ENCODE results near the gene PRDM5.

PRDM5 gene

DNA sequence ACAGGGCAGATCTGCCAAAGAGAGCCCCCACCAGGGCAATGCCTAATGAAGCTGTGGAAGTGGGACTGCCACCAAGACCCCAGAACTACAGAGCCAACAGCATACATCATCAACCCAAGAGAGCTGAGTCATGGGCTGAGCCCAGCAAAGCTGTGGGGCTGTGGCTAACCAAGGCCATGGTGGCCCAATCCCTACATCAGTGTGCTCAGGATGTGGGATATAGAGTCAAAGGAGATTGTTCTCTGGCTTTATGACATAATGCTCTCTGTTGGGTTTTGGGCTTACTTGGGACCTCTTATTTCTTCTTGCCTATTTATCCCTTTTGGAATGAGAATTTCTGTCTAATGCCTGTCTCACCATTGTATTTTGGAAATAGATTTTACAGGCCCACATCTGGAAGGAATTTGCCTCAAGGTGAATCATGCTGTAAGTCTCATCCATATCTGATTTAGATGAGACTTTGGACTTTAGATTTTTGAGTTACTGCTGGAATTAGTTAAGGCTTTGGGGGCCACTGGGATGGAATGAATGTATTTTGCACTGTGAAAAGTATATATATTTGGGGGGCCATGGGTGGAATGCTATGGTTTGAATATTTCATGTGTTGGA lies 5.4 kb upstream of the PRDM5 start:
- Histone ChIP-seq H3K27ac (ENCODE audit: low read length) (no peak overlapping the region), H3K9me3 (ENCODE audit: control insufficient read depth, low read depth, low read length) (no peaks in the 10 kb centered on the region), H3K9ac (ENCODE audit: low read length) (no peak overlapping the region), H3K27me3 (ENCODE audit: control insufficient read depth, insufficient read depth, low read length) (no peaks in the 10 kb centered on the region), H3K36me3 (ENCODE audit: control insufficient read depth, low read depth, low read length) (no peaks in the 10 kb centered on the region), H3K4me1 (ENCODE audit: control insufficient read depth, low read depth, low read length) (peaks cover 14% of the 10 kb centered on the region), H3K4me3 (ENCODE audit: low read length) (no peak overlapping the region)

DNA sequence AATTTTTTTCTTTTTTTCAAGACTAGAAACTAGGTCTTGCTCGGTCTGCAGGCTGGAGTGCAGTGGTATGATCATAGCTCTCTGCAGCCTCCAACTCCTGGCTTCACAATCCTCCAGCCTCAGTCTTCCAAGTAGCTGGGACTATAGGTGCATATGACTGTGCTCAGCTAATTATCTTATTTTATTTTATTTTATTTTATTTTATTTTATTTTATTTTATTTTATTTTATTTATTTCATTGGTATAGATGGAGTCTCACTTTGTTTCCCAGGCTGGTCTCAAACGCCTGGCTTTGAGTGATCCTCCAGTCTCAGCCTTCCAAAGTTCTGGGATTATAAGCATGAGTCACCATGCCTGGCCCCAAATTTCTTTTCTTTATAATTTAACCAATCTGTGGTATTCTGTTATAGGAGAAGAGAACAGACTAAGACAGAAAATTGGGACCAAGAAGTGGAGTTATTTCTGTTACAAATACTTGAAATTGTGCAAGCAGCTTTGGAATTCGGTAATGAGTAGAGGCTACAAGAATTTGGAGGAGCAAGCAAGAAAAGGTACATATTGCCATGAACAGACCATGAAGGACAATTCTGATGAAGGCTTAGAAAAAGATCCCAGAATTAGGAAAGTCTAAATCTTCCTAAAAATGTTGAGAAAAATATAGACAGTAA lies 4.0 kb upstream of the PRDM5 start:
- Histone ChIP-seq H3K4me1 (ENCODE audit: control insufficient read depth, low read depth, low read length) (peaks cover 14% of the 10 kb centered on the region), H3K27ac (ENCODE audit: low read length) (no peak overlapping the region), H3K36me3 (ENCODE audit: control insufficient read depth, low read depth, low read length) (no peaks in the 10 kb centered on the region), H3K27me3 (ENCODE audit: control insufficient read depth, insufficient read depth, low read length) (no peaks in the 10 kb centered on the region), H3K9ac (ENCODE audit: low read length) (no peak overlapping the region), H3K9me3 (ENCODE audit: control insufficient read depth, low read depth, low read length) (no peaks in the 10 kb centered on the region), H3K4me3 (ENCODE audit: low read length) (no peak overlapping the region)

DNA sequence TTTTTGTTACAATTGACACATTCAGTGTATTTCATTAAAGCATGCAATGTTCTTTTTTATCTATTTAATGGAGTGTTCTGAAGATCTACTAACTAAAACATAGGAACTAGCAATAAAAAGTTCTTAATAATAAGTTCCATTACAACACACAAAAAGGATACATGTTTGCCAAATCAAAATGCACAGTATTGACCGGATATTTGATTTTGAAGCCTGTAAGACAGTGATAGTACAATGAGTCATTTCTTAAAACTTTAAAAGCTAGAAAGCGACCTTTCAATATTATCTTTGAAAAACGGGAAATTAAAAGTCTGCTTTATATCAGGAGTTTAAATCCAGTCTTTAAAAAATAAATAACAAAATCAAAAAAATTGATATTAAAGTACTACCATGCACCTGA lies 2.4 kb upstream of the PRDM5 start:
- Histone ChIP-seq H3K27me3 (ENCODE audit: control insufficient read depth, insufficient read depth, low read length) (no peaks in the 10 kb centered on the region), H3K27ac (ENCODE audit: low read length) (no peak overlapping the region), H3K36me3 (ENCODE audit: control insufficient read depth, low read depth, low read length) (no peaks in the 10 kb centered on the region), H3K4me3 (ENCODE audit: low read length) (no peak overlapping the region), H3K9me3 (ENCODE audit: control insufficient read depth, low read depth, low read length) (no peaks in the 10 kb centered on the region), H3K9ac (ENCODE audit: low read length) (no peak overlapping the region), H3K4me1 (ENCODE audit: control insufficient read depth, low read depth, low read length) (peaks cover 30% of the 10 kb centered on the region)

DNA sequence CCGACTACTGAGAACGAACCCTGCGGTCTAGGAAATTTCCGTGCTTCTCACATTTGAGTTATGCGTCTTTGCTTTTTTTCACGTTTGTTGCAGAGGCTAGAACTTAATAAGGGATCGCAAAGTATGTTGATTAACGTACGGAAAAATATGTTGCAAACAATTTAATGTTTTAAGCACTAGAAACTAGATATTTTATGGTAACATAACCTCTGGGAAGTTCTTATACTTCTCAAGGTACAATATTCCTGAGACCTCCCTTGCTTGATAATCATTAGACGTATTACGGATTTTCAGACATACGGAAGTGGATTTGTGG lies 639 bp upstream of the PRDM5 start:
- Histone ChIP-seq H3K4me1 (ENCODE audit: control insufficient read depth, low read depth, low read length) (peaks cover 44% of the 10 kb centered on the region), H3K9ac (ENCODE audit: low read length) (peak overlapping the region; percentile 84), H3K4me3 (ENCODE audit: low read length) (peak overlapping the region; percentile 80), H3K27ac (ENCODE audit: low read length) (peak overlapping the region; percentile 5), H3K27me3 (ENCODE audit: control insufficient read depth, insufficient read depth, low read length) (no peaks in the 10 kb centered on the region), H3K9me3 (ENCODE audit: control insufficient read depth, low read depth, low read length) (no peaks in the 10 kb centered on the region), H3K36me3 (ENCODE audit: control insufficient read depth, low read depth, low read length) (no peaks in the 10 kb centered on the region)

DNA sequence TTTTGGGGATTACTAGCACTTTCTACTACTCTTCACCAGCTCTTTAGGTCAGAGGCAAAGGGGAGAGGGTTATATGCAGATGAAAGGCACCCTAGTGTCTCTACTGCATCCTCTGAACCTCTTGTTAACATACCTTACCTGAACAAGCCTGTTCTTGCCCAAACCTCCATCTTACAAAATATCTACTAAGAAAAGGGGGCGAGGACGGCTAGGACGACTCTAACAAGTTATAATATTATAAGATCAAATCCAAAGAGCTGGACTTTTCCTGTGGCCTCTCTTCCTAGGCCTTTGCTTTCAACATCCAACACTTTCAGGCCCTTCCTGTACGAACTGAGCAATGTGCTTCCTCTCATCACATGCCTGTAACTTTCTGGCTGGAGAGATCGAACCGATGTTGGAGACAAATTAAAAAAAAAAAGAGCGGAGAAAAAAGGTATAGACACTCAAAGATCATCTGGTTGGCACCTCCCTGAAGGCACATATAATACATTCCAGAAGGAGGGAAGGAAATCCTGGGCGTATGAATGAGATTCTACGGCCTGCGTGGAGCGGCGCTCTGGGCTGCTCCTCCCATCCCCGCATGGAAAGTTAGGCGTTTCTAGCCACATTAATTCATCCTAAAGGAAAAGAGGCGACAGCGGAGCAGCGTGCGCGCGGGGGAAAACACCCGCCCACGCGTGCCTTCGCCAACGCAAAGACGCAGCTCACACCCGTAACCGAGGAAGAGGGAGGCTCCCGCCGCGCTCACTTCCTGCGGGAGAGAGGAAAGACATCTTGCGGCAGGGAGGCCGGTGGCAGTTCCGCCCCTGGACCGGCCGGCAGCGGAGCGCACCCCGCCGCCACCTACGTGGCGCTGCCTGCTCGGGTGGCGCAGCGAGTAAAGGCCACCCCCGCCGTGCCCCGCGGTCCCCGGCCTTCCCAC lies 808 bp downstream of the PRDM5 start:
- H3K9ac ChIP-seq (ENCODE audit: low read length): peak overlapping the region; percentile 84

DNA sequence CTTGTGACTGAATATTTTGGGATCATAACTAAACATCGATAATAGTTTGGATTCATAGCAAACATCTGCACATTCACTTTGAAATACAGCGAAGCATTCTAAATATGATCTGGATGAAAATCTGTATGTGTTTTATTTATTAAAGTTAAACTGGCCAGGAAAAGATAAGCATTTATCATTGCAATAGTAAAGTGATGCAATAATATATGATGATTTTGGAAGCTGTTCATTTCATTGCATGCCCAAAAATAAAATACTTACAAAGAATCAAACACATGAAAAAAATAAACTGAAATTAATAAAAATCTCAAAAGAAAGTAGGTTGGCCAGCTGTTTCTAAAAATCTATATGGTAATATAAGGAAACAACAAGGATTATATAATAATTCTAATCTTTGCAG lies 1.9 kb downstream of the PRDM5 start:
- no peaks in the 10 kb centered on the region for H3K9me3 ChIP-seq (ENCODE audit: control insufficient read depth, low read depth, low read length)
- no peak overlapping the region for H3K27ac ChIP-seq (ENCODE audit: low read length)
- peaks cover 47% of the 10 kb centered on the region for H3K4me1 ChIP-seq (ENCODE audit: control insufficient read depth, low read depth, low read length)
- no peaks in the 10 kb centered on the region for H3K27me3 ChIP-seq (ENCODE audit: control insufficient read depth, insufficient read depth, low read length)
- no peak overlapping the region for H3K9ac ChIP-seq (ENCODE audit: low read length)
- H3K4me3 ChIP-seq (ENCODE audit: low read length): no peak overlapping the region
- no peaks in the 10 kb centered on the region for H3K36me3 ChIP-seq (ENCODE audit: control insufficient read depth, low read depth, low read length)

More for the DNA sequence above, 808 bp downstream of the PRDM5 start:
- Histone ChIP-seq H3K27ac (ENCODE audit: low read length) (peak overlapping the region; percentile 35), H3K27me3 (ENCODE audit: control insufficient read depth, insufficient read depth, low read length) (no peaks in the 10 kb centered on the region), H3K4me1 (ENCODE audit: control insufficient read depth, low read depth, low read length) (peaks cover 45% of the 10 kb centered on the region), H3K36me3 (ENCODE audit: control insufficient read depth, low read depth, low read length) (no peaks in the 10 kb centered on the region), H3K4me3 (ENCODE audit: low read length) (peak overlapping the region; percentile 80), H3K9me3 (ENCODE audit: control insufficient read depth, low read depth, low read length) (no peaks in the 10 kb centered on the region)

DNA sequence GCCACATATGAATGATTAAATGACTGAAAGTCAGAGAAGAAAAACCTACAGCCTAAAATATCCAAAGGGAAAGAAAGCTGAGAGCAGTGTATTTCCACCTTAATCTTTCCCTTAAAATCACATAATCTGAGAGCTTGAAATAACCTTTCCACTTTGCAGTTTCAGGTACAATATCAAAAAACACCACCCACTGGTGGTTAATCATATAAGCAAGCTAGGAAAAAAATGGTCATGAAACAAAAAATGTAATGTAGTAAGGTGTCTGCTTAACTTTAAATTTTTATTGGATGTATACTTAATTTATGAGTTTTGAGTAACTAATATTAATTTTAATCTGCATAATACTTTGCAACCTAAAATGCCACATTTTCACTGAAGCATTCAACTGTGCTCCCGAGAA lies 3.2 kb downstream of the PRDM5 start:
- no peak overlapping the region for H3K27ac ChIP-seq (ENCODE audit: low read length)
- H3K4me1 ChIP-seq (ENCODE audit: control insufficient read depth, low read depth, low read length): peaks cover 51% of the 10 kb centered on the region
- H3K9ac ChIP-seq (ENCODE audit: low read length): no peak overlapping the region
- no peak overlapping the region for H3K4me3 ChIP-seq (ENCODE audit: low read length)
- H3K36me3 ChIP-seq (ENCODE audit: control insufficient read depth, low read depth, low read length): no peaks in the 10 kb centered on the region
- no peaks in the 10 kb centered on the region for H3K27me3 ChIP-seq (ENCODE audit: control insufficient read depth, insufficient read depth, low read length)
- H3K9me3 ChIP-seq (ENCODE audit: control insufficient read depth, low read depth, low read length): no peaks in the 10 kb centered on the region

DNA sequence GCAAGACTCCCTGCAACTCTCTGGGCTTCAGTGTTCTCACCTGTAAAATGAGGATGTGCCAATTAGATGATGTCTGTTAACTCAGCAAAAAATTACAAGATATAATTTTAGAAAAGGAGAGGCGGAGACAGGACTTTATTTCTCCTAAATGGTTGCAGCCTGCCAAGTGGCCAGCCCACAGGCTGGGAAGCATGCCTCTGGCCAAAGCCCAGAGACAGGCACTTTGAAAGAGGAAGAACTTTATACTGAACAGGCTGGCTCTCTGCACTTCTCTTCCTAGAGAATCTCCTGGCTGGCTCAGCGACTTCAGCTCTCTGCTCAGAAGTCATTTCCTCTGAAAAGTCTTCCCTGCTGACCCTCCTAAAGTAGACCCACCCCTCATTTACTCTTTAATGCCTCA lies 3.7 kb downstream of the PRDM5 start:
- no peaks in the 10 kb centered on the region for H3K9me3 ChIP-seq (ENCODE audit: control insufficient read depth, low read depth, low read length)
- no peaks in the 10 kb centered on the region for H3K27me3 ChIP-seq (ENCODE audit: control insufficient read depth, insufficient read depth, low read length)
- no peak overlapping the region for H3K9ac ChIP-seq (ENCODE audit: low read length)
- no peak overlapping the region for H3K27ac ChIP-seq (ENCODE audit: low read length)
- H3K4me3 ChIP-seq (ENCODE audit: low read length): no peak overlapping the region
- no peaks in the 10 kb centered on the region for H3K36me3 ChIP-seq (ENCODE audit: control insufficient read depth, low read depth, low read length)
- peaks cover 47% of the 10 kb centered on the region for H3K4me1 ChIP-seq (ENCODE audit: control insufficient read depth, low read depth, low read length)

DNA sequence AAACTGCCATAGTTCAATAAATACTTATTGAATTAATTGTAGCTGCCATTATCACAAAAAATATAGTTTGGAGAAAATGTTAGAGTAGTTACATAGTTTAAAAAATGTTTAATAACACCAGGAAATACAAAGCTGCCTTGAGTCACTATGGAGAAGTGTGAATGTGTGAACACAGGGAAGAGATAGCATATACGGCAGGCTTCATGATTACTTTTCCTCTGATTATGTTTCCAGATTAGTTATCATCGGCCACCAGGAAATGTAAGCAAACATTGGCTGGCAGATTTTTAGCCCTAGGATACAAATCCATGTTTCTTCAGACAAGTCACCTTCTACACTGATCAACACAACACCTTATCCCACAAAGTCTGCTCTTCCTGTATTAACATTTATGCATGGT lies 4.4 kb downstream of the PRDM5 start:
- H3K27ac ChIP-seq (ENCODE audit: low read length): no peak overlapping the region

DNA sequence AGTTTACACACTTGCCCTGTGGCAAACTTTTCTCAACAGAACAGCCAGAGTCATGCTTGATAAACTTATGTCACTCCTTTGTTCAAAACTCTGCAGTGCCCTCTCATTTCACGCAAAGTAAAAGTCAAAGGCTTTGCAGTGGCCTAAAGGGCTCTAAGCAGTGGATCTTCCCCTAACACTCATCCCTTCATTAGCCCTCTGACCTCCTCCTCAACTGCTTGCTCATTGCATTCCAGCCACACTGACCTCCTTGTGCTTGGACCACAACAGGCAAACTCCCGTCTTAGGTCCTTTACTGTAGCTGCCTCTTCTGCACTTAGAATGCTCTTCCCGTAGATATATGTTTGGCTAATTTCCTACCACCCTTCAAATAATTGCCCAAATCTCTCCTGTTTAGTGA lies 5.6 kb downstream of the PRDM5 start:
- Histone ChIP-seq H3K27me3 (ENCODE audit: control insufficient read depth, insufficient read depth, low read length) (no peaks in the 10 kb centered on the region), H3K4me3 (ENCODE audit: low read length) (no peak overlapping the region), H3K27ac (ENCODE audit: low read length) (no peak overlapping the region), H3K4me1 (ENCODE audit: control insufficient read depth, low read depth, low read length) (peaks cover 40% of the 10 kb centered on the region), H3K9me3 (ENCODE audit: control insufficient read depth, low read depth, low read length) (no peaks in the 10 kb centered on the region), H3K9ac (ENCODE audit: low read length) (no peak overlapping the region), H3K36me3 (ENCODE audit: control insufficient read depth, low read depth, low read length) (no peaks in the 10 kb centered on the region)

More for the DNA sequence above, 4.4 kb downstream of the PRDM5 start:
- no peak overlapping the region for H3K4me3 ChIP-seq (ENCODE audit: low read length)
- H3K4me1 ChIP-seq (ENCODE audit: control insufficient read depth, low read depth, low read length): peaks cover 41% of the 10 kb centered on the region
- H3K27me3 ChIP-seq (ENCODE audit: control insufficient read depth, insufficient read depth, low read length): no peaks in the 10 kb centered on the region
- no peaks in the 10 kb centered on the region for H3K36me3 ChIP-seq (ENCODE audit: control insufficient read depth, low read depth, low read length)
- no peaks in the 10 kb centered on the region for H3K9me3 ChIP-seq (ENCODE audit: control insufficient read depth, low read depth, low read length)
- no peak overlapping the region for H3K9ac ChIP-seq (ENCODE audit: low read length)

DNA sequence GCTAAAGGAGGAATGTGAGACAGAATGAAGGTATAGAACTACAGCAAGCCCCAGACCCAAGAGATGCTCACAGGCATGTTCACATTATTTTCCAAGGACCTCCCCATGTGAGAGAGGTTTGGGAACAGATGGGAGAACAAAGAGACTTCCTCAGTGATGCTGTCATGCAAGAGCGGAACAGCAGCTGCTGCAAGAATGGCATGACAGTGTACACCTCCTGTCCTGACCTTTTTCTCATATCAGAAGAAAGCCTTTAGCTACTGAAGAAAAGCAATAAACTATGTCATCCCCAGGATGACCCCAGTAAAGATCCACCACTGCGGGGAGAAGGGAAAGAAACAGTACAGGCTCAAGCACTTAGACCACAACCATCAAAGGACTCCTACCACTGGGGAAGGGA lies 7.2 kb downstream of the PRDM5 start:
- Histone ChIP-seq H3K4me3 (ENCODE audit: low read length) (no peak overlapping the region), H3K27ac (ENCODE audit: low read length) (no peak overlapping the region), H3K9me3 (ENCODE audit: control insufficient read depth, low read depth, low read length) (no peaks in the 10 kb centered on the region), H3K36me3 (ENCODE audit: control insufficient read depth, low read depth, low read length) (no peaks in the 10 kb centered on the region), H3K4me1 (ENCODE audit: control insufficient read depth, low read depth, low read length) (peaks cover 28% of the 10 kb centered on the region), H3K27me3 (ENCODE audit: control insufficient read depth, insufficient read depth, low read length) (no peaks in the 10 kb centered on the region), H3K9ac (ENCODE audit: low read length) (no peak overlapping the region)
